WI38 (cell line): ENCODE measurements around the gene ZNF678.
"Not testable (repeated sequence)": the region's sequence is repeated elsewhere in the genome, so short reads cannot be mapped to it uniquely, and the experiment has no call there.

ENCODE experiments used
- H3K4me3 ChIP-seq: 2 replicates; pipeline ENCODE4 v1.5.1; 2011; ENCODE audit warnings: low read depth, mild to moderate bottlenecking, control low read depth, low read length
- CTCF ChIP-seq: IDR thresholded peaks from 2 replicates; pipeline ENCODE4 v1.5.1; 2012; ENCODE audit warnings: low read depth, mild to moderate bottlenecking, control low read depth, low read length

The ZNF678 gene

GRCh38 chr1:227707846-227708245 is 144.5 kb downstream of the ZNF678 start:
- peak overlapping the region; percentile 23 for H3K4me3 ChIP-seq
- no peak for TF ChIP-seq CTCF

- no peak for TF ChIP-seq CTCF
- H3K4me3 ChIP-seq = no peak overlapping the region
Observed at GRCh38 chr1:227709451-227709850, 146.1 kb downstream of the ZNF678 start.

GRCh38 chr1:227710474-227710873 is 147.1 kb downstream of the ZNF678 start:
- not testable (repeated sequence) for H3K4me3 ChIP-seq

GRCh38 chr1:227712648-227713047 is 149.3 kb downstream of the ZNF678 start:
- no peak overlapping the region for H3K4me3 ChIP-seq
- no peak for TF ChIP-seq CTCF

- TF ChIP-seq CTCF = no peak
- H3K4me3 ChIP-seq = no peak overlapping the region
Observed at GRCh38 chr1:227718932-227719331, 155.6 kb downstream of the ZNF678 start.

GRCh38 chr1:227723474-227723873 is 160.1 kb downstream of the ZNF678 start:
- H3K4me3 ChIP-seq = no peak overlapping the region
- no peak for TF ChIP-seq CTCF

GRCh38 chr1:227725046-227725445 is 161.7 kb downstream of the ZNF678 start:
- H3K4me3 ChIP-seq = no peak overlapping the region
- TF ChIP-seq CTCF = no peak

- TF ChIP-seq CTCF = no peak
- H3K4me3 ChIP-seq = no peak overlapping the region
Observed at GRCh38 chr1:227726318-227726717, 163.0 kb downstream of the ZNF678 start.
